Measurements from ENCODE around the gene TBC1D22A. TPM values are rescaled to one million over a fixed set of nuclear protein-coding genes. Genes with fewer than 3 reads are reported as not detected.

The TBC1D22A gene
- total RNA-seq, 1 donor from 2014 or later: 41.0 TPM

DNA sequence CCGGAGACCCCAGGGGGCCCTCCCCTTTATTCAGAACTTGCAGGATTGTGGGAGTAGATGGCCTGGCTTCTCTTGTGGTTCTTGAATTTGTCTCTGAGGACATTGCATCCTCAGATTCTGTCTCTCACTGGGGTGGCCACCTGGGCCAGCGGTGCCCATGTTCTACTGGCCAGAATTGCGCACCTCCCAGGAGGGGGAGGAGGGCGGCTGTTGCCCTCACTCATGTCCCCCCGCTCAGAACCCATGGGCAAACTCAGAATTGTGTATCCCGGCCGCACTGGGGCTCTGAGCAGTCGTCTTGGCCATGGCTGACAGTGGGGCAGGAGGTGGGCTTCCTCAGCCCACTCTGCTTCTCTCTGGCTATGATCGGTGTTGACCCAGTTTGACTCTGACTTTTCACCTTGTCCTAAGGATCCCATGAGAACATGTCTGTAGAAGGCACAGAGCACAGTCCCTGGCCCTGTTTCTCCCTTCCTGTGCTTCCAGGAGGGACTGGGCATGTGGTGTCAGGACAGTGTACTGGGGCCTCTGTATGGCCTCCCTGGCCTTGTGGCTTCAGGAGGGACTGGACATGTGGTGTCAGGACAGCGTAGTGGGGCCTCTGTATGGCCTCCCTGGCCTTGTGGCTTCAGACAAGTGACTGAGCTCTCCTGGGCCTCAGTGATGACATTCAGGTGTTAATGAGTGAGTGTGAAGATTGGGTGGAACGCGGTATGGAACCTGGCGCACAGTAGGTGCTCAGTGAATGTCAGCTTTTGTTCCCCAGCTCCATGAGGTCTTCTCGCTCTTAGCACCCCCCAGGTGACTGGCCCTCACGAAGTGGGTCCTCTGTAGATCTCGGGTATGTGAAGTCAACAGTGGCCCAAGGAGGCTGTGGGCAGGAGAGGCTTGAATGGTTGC lies 99.3 kb downstream of the TBC1D22A start:
- Mint-ChIP-seq H3K27me3 (no peaks in the 10 kb centered on the region), H3K36me3 (ENCODE audit: low read depth) (peaks cover 13% of the 10 kb centered on the region)

DNA sequence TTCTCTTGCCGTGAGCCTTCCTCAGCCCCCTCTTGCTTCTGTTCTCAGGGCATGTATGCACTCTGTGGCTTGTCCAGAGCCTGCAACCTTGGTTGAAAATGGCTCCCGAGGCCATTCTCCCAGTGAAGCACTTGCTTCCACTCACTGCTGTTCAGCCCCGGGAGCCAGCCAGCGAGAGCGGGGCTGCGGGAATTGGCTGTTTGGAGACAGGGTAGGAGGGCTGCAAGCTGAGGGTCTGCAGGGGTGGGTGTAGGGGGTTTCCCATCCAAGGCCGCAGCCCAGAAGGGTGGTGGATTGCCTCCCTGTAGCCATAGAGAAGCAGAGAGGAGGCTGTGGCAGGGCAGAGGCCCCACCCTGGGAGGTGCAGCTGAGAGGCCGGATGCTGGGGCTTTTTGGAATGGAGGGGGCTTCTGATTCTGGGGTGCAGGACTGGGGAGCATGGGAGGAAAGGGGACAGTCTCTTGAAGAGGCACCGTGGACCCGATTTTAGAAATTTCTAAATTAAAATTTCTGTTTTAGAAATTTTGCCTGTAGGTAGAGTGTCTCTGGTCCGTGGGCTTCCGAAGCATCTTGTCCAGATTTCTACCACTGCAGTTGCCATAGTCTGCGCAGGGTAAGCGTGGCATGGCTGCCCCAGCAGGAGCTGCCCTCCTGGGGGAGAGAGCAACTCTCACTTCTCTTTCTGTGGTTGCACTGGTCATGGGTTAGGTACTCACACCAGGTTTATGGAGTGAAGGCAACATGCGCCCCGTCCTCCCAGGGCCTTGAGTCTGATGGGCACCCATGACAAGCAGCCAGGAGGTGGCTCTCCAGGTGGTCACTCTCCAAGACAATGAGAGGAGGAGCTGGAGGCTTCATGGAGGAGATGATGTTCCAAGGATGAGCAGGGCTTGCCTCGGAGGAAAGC lies 100.2 kb downstream of the TBC1D22A start:
- H3K27me3 Mint-ChIP-seq: no peaks in the 10 kb centered on the region
- H3K4me3 Mint-ChIP-seq: no peak overlapping the region
- no peak overlapping the region for H3K27ac Mint-ChIP-seq
- no peaks in the 10 kb centered on the region for H3K9me3 Mint-ChIP-seq
- peaks cover 19% of the 10 kb centered on the region for H3K36me3 Mint-ChIP-seq (ENCODE audit: low read depth)
- intact Hi-C loops (cut with micrococcal nuclease): no loop called here
- H3K4me1 Mint-ChIP-seq: peaks cover 2% of the 10 kb centered on the region
- DNase-seq: no peak

More for the DNA sequence above, 99.3 kb downstream of the TBC1D22A start:
- Mint-ChIP-seq H3K27ac (no peak overlapping the region), H3K9me3 (no peaks in the 10 kb centered on the region), H3K4me3 (no peak overlapping the region), H3K4me1 (peaks cover 4% of the 10 kb centered on the region)
- intact Hi-C loops (cut with micrococcal nuclease): no loop called here
- DNase-seq: no peak

DNA sequence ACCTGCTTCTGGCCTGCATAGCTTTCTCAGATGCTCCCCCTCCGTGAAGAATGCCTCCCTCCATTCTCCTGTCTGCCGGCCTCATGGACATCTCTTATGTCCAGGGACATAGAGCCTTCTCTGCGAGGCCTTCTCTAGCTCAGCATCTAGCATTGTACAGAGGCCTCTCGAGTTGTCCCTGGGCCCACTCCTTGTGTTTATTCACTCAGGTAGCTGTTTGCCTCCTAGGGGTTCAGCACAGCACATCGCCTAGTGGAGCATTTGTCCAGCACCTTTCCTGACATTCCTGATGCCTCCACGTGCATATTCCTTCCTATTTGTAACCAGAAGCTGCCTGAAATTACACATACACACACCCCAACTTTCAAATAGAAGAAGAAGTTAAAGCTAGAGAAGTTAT lies 101.3 kb downstream of the TBC1D22A start:
- Mint-ChIP-seq H3K4me1 (peaks cover 2% of the 10 kb centered on the region), H3K4me3 (no peak overlapping the region), H3K36me3 (ENCODE audit: low read depth) (peaks cover 15% of the 10 kb centered on the region), H3K9me3 (no peaks in the 10 kb centered on the region), H3K27me3 (no peaks in the 10 kb centered on the region), H3K27ac (no peak overlapping the region)
- no peak for DNase-seq
- intact Hi-C loops (cut with micrococcal nuclease): no loop called here

DNA sequence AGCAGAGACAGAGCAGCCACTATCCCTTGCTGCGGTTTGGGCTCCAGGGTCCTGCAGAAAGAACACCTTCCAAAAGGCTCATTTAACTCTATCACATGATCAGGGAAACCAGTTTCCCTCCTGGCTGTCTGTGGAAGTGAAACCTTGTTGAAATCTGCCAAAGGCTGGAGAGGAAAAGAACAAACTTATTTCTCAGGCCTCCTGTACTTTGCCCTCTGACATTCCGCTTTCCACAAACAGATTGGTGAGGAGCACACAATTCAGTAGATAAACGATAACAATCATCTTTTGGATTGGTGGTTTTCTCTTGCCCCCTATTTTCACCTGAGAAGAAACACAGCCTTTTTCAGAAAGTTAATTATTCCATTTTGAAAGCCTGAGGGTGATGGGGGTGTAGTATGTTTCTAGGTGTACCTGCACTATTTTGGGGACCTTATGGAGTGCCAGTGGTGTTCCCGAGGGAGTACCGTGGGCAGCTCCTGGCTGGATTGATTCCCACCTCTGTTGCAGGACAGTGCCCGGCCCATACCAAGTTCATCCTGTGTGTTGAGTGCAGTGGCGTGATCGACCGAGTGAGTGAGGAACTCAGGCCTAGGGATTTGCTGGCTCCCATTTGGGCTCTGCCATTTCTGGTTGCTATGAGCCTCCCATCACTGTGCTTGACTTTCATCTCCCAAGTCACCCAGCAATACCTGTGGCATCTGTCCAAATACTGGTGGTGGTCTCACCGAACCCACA lies 102.0 kb downstream of the TBC1D22A start:
- Mint-ChIP-seq H3K27me3 (no peaks in the 10 kb centered on the region), H3K9me3 (peaks cover 5% of the 10 kb centered on the region), H3K4me1 (peaks cover 2% of the 10 kb centered on the region), H3K27ac (no peak overlapping the region), H3K36me3 (ENCODE audit: low read depth) (peaks cover 22% of the 10 kb centered on the region), H3K4me3 (no peak overlapping the region)
- intact Hi-C loops (cut with micrococcal nuclease): no loop called here
- no peak for DNase-seq

DNA sequence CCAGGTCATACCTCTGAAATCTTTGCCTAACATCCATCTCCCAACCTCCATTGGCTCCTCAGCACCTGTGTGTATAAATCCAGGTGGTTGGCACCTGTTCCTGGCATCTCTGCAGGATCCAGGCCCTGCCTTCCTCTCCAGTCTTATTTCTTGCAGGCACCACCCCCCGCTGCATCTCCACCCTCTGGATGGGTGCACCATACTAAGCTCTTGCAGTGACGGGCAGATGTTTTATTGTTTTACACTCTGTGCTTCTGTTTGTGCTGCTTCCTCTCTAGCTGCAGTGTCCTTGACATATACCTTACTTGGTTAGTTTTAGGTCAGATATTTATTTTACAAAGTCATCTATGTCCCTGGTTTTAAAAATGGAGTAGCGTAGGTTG lies 102.6 kb downstream of the TBC1D22A start:
- no peak overlapping the region for H3K4me3 Mint-ChIP-seq
- no peak overlapping the region for H3K27ac Mint-ChIP-seq
- DNase-seq: no peak
- intact Hi-C loops (cut with micrococcal nuclease): no loop called here
- H3K27me3 Mint-ChIP-seq: no peaks in the 10 kb centered on the region
- H3K36me3 Mint-ChIP-seq (ENCODE audit: low read depth): peaks cover 25% of the 10 kb centered on the region
- peaks cover 5% of the 10 kb centered on the region for H3K9me3 Mint-ChIP-seq
- H3K4me1 Mint-ChIP-seq: peaks cover 2% of the 10 kb centered on the region

DNA sequence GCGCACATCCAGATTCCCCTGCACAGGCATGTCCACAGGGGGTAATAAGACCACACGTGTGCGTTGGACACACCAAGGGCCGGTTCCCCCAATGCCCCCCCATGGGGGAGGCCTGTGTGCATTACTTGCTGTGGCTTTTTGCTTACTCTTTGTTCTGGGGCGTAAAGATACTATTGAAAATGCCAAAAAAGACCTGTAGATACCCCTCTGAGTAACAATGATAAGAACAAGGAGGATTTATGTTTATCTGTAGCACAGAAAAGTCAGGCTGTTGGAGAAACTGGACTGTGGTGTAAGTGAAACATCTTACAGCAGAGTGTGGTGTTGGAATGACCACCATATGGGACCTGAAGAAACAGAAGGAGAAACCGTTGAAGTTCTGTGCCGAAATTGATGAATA lies 103.2 kb downstream of the TBC1D22A start:
- Mint-ChIP-seq H3K4me1 (peaks cover 2% of the 10 kb centered on the region), H3K4me3 (no peak overlapping the region), H3K9me3 (peaks cover 7% of the 10 kb centered on the region), H3K27me3 (no peaks in the 10 kb centered on the region), H3K27ac (no peak overlapping the region), H3K36me3 (ENCODE audit: low read depth) (peaks cover 31% of the 10 kb centered on the region)
- DNase-seq: no peak
- intact Hi-C loops (cut with micrococcal nuclease): no loop called here

DNA sequence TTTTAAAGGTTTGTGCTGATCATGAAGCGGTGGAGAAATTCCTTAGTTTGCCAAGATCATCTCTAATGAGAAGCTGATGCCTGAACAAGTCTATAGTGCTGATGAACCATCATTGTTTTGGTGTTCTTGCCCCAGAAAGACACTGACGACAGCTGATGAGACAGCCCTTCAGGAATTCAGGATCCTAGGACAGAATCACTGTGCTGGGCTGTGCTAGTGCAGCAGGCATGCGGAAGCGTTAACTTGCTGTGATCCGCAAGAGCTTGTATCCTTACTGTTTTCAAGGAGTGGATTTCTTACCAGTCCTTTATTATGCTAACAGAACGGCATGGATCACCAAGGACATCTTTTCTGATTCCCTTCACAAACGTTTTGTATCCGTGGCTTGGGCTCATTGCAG lies 104.1 kb downstream of the TBC1D22A start:
- intact Hi-C loops (cut with micrococcal nuclease): no loop called here
- Mint-ChIP-seq H3K27me3 (no peaks in the 10 kb centered on the region), H3K4me3 (no peak overlapping the region), H3K27ac (no peak overlapping the region), H3K4me1 (peaks cover 2% of the 10 kb centered on the region), H3K36me3 (ENCODE audit: low read depth) (peaks cover 41% of the 10 kb centered on the region), H3K9me3 (peaks cover 13% of the 10 kb centered on the region)
- DNase-seq: no peak

DNA sequence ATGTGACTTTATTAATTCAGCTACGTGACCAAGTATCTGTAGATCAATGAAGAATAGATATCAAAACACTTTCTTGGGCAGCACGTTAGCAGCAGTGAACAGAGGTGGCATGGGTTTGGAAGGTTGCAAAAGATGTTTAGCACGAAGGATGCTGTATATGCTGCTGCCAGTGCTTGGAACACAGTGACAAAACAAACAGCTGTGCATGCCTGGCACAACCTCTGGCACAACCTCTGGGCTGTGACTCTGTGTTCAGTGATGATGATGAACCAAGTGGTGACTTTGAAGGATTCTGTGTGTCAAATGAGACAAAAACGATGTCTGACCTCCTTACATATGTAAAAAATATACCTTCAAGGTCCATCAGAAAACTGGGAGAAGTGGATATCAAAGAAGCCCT lies 104.7 kb downstream of the TBC1D22A start:
- intact Hi-C loops (cut with micrococcal nuclease): no loop called here
- H3K4me3 Mint-ChIP-seq: no peak overlapping the region
- no peak for DNase-seq
- peaks cover 13% of the 10 kb centered on the region for H3K9me3 Mint-ChIP-seq
- H3K27ac Mint-ChIP-seq: no peak overlapping the region
- peaks cover 2% of the 10 kb centered on the region for H3K4me1 Mint-ChIP-seq
- peaks cover 44% of the 10 kb centered on the region for H3K36me3 Mint-ChIP-seq (ENCODE audit: low read depth)
- no peaks in the 10 kb centered on the region for H3K27me3 Mint-ChIP-seq

DNA sequence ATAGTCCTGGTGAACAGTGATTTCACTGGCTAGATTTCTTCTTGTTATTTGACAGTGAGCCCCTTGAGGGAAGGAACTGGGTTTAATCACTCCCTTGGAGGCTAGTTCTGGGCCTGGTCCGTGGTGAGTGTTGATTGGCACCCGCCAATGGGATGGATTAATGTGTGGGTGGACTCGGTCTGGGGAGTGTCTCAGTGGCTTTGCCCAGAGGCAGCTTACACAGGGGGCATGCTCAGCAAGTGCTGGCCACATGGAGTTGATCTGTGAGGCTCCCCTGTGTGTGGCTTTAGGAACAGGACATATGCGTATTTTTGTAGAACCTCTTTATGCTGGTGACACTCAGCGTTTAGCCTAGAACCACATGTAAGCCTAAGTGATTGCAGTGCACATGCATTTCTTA lies 106.9 kb downstream of the TBC1D22A start:
- H3K27me3 Mint-ChIP-seq: no peaks in the 10 kb centered on the region
- H3K9me3 Mint-ChIP-seq: peaks cover 18% of the 10 kb centered on the region
- no peak overlapping the region for H3K27ac Mint-ChIP-seq
- H3K4me1 Mint-ChIP-seq: peaks cover 1% of the 10 kb centered on the region
- no peak for DNase-seq
- no peak overlapping the region for H3K4me3 Mint-ChIP-seq
- intact Hi-C loops (cut with micrococcal nuclease): no loop called here
- H3K36me3 Mint-ChIP-seq (ENCODE audit: low read depth): peaks cover 58% of the 10 kb centered on the region

DNA sequence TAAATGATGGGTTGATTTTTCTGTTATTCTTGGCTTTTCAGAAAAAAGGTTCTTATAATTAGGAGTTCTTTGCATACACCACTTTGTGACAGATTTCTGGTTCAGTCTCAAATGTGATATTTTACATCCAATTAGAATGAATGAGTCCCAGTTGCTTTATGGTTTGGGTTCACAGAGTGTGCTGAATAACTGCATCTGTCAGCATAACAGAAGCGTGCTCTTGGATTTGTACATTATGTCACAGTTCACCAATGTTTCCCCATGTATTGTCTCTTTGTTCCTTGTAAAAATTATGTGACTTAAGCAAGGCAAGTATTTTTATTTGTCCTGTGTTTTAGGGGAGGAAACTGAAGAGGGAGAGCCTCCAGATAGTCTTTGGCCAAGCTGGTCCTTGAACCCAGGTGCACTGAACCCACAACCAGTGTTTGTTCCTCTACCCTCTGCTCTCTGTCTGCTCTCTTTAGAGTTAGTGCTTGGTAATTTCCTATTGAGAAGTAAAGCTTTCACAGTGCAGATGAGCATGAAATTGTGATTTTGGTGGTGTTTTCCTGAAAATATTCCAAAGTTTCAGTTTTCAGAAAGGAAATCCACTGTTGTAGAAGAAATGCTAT lies 107.5 kb downstream of the TBC1D22A start:
- peaks cover 58% of the 10 kb centered on the region for H3K36me3 Mint-ChIP-seq (ENCODE audit: low read depth)

DNA sequence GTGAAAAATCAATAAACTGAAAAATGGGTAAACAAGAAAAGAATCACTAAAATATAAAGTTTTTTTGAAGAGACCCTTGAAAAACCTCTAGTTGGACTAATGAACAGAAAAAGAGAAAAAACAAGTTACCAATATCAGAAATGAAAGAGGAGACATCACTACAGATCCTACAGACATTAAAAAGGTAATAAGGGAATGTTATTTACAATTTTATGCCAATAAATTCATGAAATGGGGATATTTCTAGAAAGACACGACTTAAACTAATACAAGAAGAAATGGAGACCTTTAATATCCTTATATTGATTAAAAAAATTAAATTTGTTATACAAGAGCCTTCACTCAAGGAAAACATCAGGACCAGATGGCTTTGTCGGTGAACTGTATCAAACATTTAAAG lies 109.4 kb downstream of the TBC1D22A start:
- peaks cover 8% of the 10 kb centered on the region for H3K4me1 Mint-ChIP-seq
- H3K27me3 Mint-ChIP-seq: no peaks in the 10 kb centered on the region
- DNase-seq: no peak
- H3K9me3 Mint-ChIP-seq: peaks cover 18% of the 10 kb centered on the region
- H3K4me3 Mint-ChIP-seq: no peak overlapping the region
- no peak overlapping the region for H3K27ac Mint-ChIP-seq
- peaks cover 51% of the 10 kb centered on the region for H3K36me3 Mint-ChIP-seq (ENCODE audit: low read depth)
- intact Hi-C loops (cut with micrococcal nuclease): no loop called here

More for the DNA sequence above, 107.5 kb downstream of the TBC1D22A start:
- Mint-ChIP-seq H3K27me3 (no peaks in the 10 kb centered on the region), H3K9me3 (peaks cover 18% of the 10 kb centered on the region), H3K4me3 (no peak overlapping the region), H3K4me1 (peaks cover 1% of the 10 kb centered on the region), H3K27ac (no peak overlapping the region)
- DNase-seq: no peak
- intact Hi-C loops (cut with micrococcal nuclease): no loop called here

DNA sequence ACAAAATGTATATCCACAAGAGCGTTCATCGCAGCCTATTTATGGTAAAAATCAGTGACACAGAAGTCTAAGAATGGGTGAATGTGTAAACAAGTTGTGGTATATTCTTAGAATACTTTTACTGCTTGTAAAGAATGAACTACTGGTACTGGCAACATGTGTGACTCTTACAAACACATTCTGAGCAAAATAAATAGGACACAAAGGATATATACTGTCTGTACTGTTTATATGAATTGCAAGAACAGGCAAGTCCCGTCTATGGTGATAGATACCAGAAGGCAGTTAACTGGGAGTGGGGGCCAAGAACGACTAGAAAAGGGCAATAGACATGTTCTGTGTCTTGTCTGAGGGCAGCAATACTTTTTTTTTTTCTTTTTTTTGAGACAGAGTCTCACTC lies 112.6 kb downstream of the TBC1D22A start:
- DNase-seq: no peak
- Mint-ChIP-seq H3K27ac (no peak overlapping the region), H3K4me1 (peaks cover 17% of the 10 kb centered on the region), H3K9me3 (peaks cover 13% of the 10 kb centered on the region), H3K4me3 (no peak overlapping the region), H3K27me3 (no peaks in the 10 kb centered on the region), H3K36me3 (ENCODE audit: low read depth) (peaks cover 37% of the 10 kb centered on the region)
- intact Hi-C loops (cut with micrococcal nuclease): no loop called here

DNA sequence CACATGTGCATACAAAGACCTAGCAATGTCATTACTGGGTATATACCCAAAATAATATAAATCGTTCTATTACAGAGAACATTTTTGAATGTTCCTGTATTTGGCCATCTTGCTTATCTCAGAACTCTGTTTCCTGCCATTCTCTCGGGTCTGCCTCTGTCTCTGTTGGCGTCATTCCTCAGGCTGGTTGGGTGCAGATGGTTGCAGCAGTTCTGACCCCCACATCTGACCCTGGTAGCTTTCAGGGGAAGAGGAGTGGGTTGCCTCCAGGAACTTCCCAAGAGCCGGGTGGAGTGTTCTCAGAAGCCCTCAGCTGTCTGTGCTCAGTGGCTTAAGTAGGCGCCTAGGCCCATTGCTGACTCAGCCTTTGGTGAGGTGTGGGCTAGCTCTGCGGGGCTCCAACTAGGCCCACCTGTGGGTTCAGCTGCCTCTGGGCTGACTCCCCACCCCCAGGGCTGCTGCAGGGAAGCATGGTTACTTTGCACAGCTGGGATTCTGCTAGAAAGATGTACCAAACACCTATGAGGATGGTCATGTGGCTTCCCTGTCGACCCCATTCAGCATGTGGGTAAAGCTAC lies 114.0 kb downstream of the TBC1D22A start:
- no peak for DNase-seq
- H3K27ac Mint-ChIP-seq: no peak overlapping the region
- no peak overlapping the region for H3K4me3 Mint-ChIP-seq
- H3K4me1 Mint-ChIP-seq: peaks cover 17% of the 10 kb centered on the region
- peaks cover 23% of the 10 kb centered on the region for H3K36me3 Mint-ChIP-seq (ENCODE audit: low read depth)
- H3K27me3 Mint-ChIP-seq: no peaks in the 10 kb centered on the region
- peaks cover 5% of the 10 kb centered on the region for H3K9me3 Mint-ChIP-seq
- intact Hi-C loops (cut with micrococcal nuclease): no loop called here

Measured in activated CD4-positive, alpha-beta T cell treated with anti-CD3 and anti-CD28 coated beads, Interleukin-2, amount 10 ng/mL, durations not matched to agents 24 days and 14 days (primary cell).